K562 (cell line): ENCODE measurements around the gene CSRNP2. TPM values are rescaled to one million over a fixed set of nuclear protein-coding genes. Genes with fewer than 3 reads are reported as not detected.

Source experiments
- ATAC-seq: fragments of 200-7000 bp; cut with Tn5 transposase; 3 replicates; pipeline ENCODE4 v1.9.1; 2020; ENCODE audit warnings: moderate library complexity
- BruUV-seq: library from RNA; stranded (reverse); fragments of 400-500 nt; replicated peaks from 2 replicates; lab custom pipeline; 2021; lab: Mats Ljungman, UMichigan
- CTCF ChIA-PET: fragments of 300-600 bp; formaldehyde crosslinking; extraction: SDS; loops from one replicate; lab custom pipeline; 2021; ENCODE audit warnings: low intra/inter-chr PET ratio; lab: Yijun Ruan, JAX
- POLR2A ChIA-PET: fragments of 300-600, 350-650 bp; sonication (Branson Sonifier 250); formaldehyde crosslinking; extraction: SDS; loops from one replicate; lab custom pipeline; 2021; ENCODE audit warnings: antibody characterized with exemption, inconsistent platforms; lab: Yijun Ruan, JAX
- DNase-seq, 4 experiments: peaks; one replicate each; pipeline versions ENCODE4 v3.0.0 to v3.0.0-alpha.2; 2011 to 2018; ENCODE audit warnings: low spot score in 3 of 4, mixed read lengths in 3 of 4; ENCODE audit errors: extremely low read depth in 1 of 4
- FAIRE-seq: peaks from 2 replicates; lab custom pipeline; 2011; peaks lifted over from hg19 to GRCh38; lab: Jason Lieb, UNC
- H2AFZ ChIP-seq: 2 replicates; pipeline ENCODE4 v1.6.0; 2011; ENCODE audit warnings: low read depth, low read length, control low read depth, inconsistent platforms
- H3K27ac ChIP-seq: fragments of 200-600 bp; 3 replicates; pipeline ENCODE4 v1.8.0; 2011; ENCODE audit warnings: low read depth, mild to moderate bottlenecking, control low read depth, inconsistent platforms, low read length, moderate library complexity, mixed read lengths; ENCODE audit errors: extremely low read depth
- H3K27me3 ChIP-seq, 2 experiments: fragments of 300-600 bp in 1 of 2; 2 replicates in 1 of 2; 3 replicates in 1 of 2; pipeline versions ENCODE4 v1.6.0 to v1.8.0; 2011; ENCODE audit warnings: inconsistent platforms in 2 of 2, low read length in 2 of 2, mild to moderate bottlenecking in 1 of 2, mixed read lengths in 1 of 2, moderate library complexity in 1 of 2; ENCODE audit not compliant: control insufficient read depth in 2 of 2, insufficient read depth in 2 of 2
- H3K36me3 ChIP-seq: fragments of 300-600 bp; 3 replicates; pipeline ENCODE4 v1.8.0; 2011; ENCODE audit warnings: mild to moderate bottlenecking, low read length, inconsistent platforms; ENCODE audit not compliant: control insufficient read depth, insufficient read depth
- H3K4me1 ChIP-seq, 2 experiments: fragments of 200-600 bp in 1 of 2; replicated peaks in 1 of 2; 2 replicates in 1 of 2; 3 replicates in 1 of 2; pipeline versions ENCODE4 v1.5.1 to v1.8.0; 2011; ENCODE audit warnings: inconsistent platforms in 2 of 2, low read length in 2 of 2, mild to moderate bottlenecking in 1 of 2, mixed read lengths in 1 of 2, moderate library complexity in 1 of 2; ENCODE audit not compliant: control insufficient read depth in 2 of 2, insufficient read depth in 2 of 2
- H3K4me2 ChIP-seq: 2 replicates; pipeline ENCODE4 v1.6.1; 2011; ENCODE audit warnings: low read length, control low read depth, inconsistent platforms, mixed read lengths; ENCODE audit not compliant: insufficient read depth
- H3K4me3 ChIP-seq: fragments of 200-600 bp; sonication (generic), shearing (Covaris generic); 2 replicates; pipeline ENCODE4 v1.5.1; 2016; ENCODE audit warnings: control low read depth, inconsistent platforms
- H3K79me2 ChIP-seq: fragments of 200-600 bp; 3 replicates; pipeline ENCODE4 v1.8.0; 2011; ENCODE audit warnings: low read length, inconsistent platforms; ENCODE audit not compliant: control insufficient read depth, insufficient read depth
- H3K9ac ChIP-seq, 2 experiments: 2 replicates each; pipeline versions ENCODE4 v1.6.0 to v1.6.1; 2011; ENCODE audit warnings: low read depth in 2 of 2, low read length in 2 of 2, control low read depth in 1 of 2, inconsistent platforms in 1 of 2, mild to moderate bottlenecking in 1 of 2, mixed read lengths in 1 of 2; ENCODE audit not compliant: insufficient read depth in 1 of 2
- H3K9me1 ChIP-seq: one replicate; pipeline ENCODE4 v1.6.0; 2011; ENCODE audit warnings: inconsistent platforms, mild to moderate bottlenecking, low read length, moderate library complexity; ENCODE audit not compliant: control insufficient read depth, insufficient read depth
- H3K9me3 ChIP-seq: replicated peaks from 2 replicates; pipeline ENCODE4 v1.5.1; 2011; ENCODE audit warnings: low read depth, low read length, inconsistent platforms; ENCODE audit not compliant: control insufficient read depth, insufficient read depth
- H4K20me1 ChIP-seq: replicated peaks from 2 replicates; pipeline ENCODE4 v1.6.1; 2011; ENCODE audit warnings: low read length, inconsistent platforms, mixed read lengths; ENCODE audit not compliant: control insufficient read depth, insufficient read depth
- ARNT ChIP-seq, 2 experiments: fragments of 450-650 bp; IDR thresholded peaks; 2 replicates each; pipeline ENCODE4 v1.6.1; 2016; ENCODE audit warnings: mild to moderate bottlenecking in 1 of 2
- CAMTA2 ChIP-seq: fragments of 250-450 bp; sonication (Bioruptor Pico); conservative IDR thresholded peaks from 2 replicates; pipeline ENCODE4 v1.5.1; 2022
- DIDO1 ChIP-seq: fragments of 450-650 bp; IDR thresholded peaks from 2 replicates; pipeline ENCODE4 v1.6.1; 2016; ENCODE audit warnings: low read depth, missing biosample characterization, missing genetic modification characterization
- EP400 ChIP-seq: fragments of 450-650 bp; IDR thresholded peaks from 2 replicates; pipeline ENCODE4 v1.6.1; 2017; ENCODE audit warnings: antibody characterized with exemption, mild to moderate bottlenecking, moderate library complexity
- ETS2 ChIP-seq: IDR thresholded peaks from 2 replicates; pipeline ENCODE4 v1.6.1; 2016; ENCODE audit warnings: borderline replicate concordance, missing genetic modification characterization, mild to moderate bottlenecking, moderate library complexity, missing compliant biosample characterization; ENCODE audit not compliant: poor library complexity, severe bottlenecking
- IRF2 ChIP-seq: sonication (generic); formaldehyde crosslinking; IDR thresholded peaks from 2 replicates; pipeline ENCODE4 v1.8.1; 2022; ENCODE audit warnings: mild to moderate bottlenecking, missing genetic modification reagents
- KDM1A ChIP-seq, 2 experiments: fragments of 450-650 bp; IDR thresholded peaks; 2 replicates each; pipeline ENCODE4 v1.6.1; 2016; ENCODE audit warnings: mild to moderate bottlenecking in 2 of 2
- NBN ChIP-seq: fragments of 450-650 bp; IDR thresholded peaks from 2 replicates; pipeline ENCODE4 v1.6.1; 2016; ENCODE audit warnings: low read depth, mild to moderate bottlenecking
- NFIC ChIP-seq: fragments of 450-650 bp; IDR thresholded peaks from 2 replicates; pipeline ENCODE4 v1.6.1; 2017; ENCODE audit warnings: mild to moderate bottlenecking, inconsistent platforms
- RHOXF2B ChIP-seq: fragments of 250-450 bp; sonication (Bioruptor Pico); conservative IDR thresholded peaks from 2 replicates; pipeline ENCODE4 v1.5.1; 2021
- SMARCA5 ChIP-seq: fragments of 450-650 bp; IDR thresholded peaks from 2 replicates; pipeline ENCODE4 v1.6.1; 2016
- TEAD4 ChIP-seq, 2 experiments: sonication (generic) in 1 of 2; formaldehyde crosslinking in 1 of 2; IDR thresholded peaks; 2 replicates each; pipeline versions ENCODE4 v1.6.1 to v1.8.0; 2012 to 2022; ENCODE audit warnings: borderline replicate concordance in 1 of 2, inconsistent platforms in 1 of 2, low read length in 1 of 2, mild to moderate bottlenecking in 1 of 2, missing genetic modification reagents in 1 of 2
- XRCC3 ChIP-seq: fragments of 450-650 bp; IDR thresholded peaks from 2 replicates; pipeline ENCODE4 v1.6.1; 2017; ENCODE audit warnings: mild to moderate bottlenecking, moderate library complexity
- XRCC4 ChIP-seq: IDR thresholded peaks from one replicate; pipeline ENCODE4 v1.6.1; 2011; ENCODE audit not compliant: insufficient read depth, insufficient read length; ENCODE audit errors: extremely low read depth
- YBX1 ChIP-seq: fragments of 450-650 bp; IDR thresholded peaks from 2 replicates; pipeline ENCODE4 v1.7.1; 2016; ENCODE audit warnings: mild to moderate bottlenecking
- ZNF212 ChIP-seq: fragments of 450-650 bp; formaldehyde crosslinking; IDR thresholded peaks from 2 replicates; pipeline ENCODE4 v1.4.0; 2020; ENCODE audit warnings: mild to moderate bottlenecking
- ZNF583 ChIP-seq: fragments of 250-450 bp; sonication (Bioruptor Pico); IDR thresholded peaks from 2 replicates; pipeline ENCODE4 v1.4.0; 2020
- ZNF780A ChIP-seq: fragments of 250-450 bp; sonication (Bioruptor Pico); IDR thresholded peaks from 2 replicates; pipeline ENCODE4 v1.5.0; 2021; ENCODE audit warnings: mild to moderate bottlenecking
- ZNF830 ChIP-seq: fragments of 250-450 bp; sonication (Bioruptor Pico); IDR thresholded peaks from 2 replicates; pipeline ENCODE4 v1.5.0; 2021; ENCODE audit warnings: mild to moderate bottlenecking
- WGBS: fragments of 100-300 bp; shearing (Covaris generic); methylation state at CpG from one replicate; pipeline ENCODE4 v1.1.6; 2016; ENCODE audit warnings: low coverage, mixed read lengths; ENCODE audit not compliant: insufficient coverage; ENCODE audit errors: missing lambda C conversion rate; 5-methylcytosine and 5-hydroxymethylcytosine counted together
- in situ Hi-C: fragments of 300-500 bp; cut with MboI; formaldehyde crosslinking; loops from 4 replicates; pipeline ENCODE4 v1.15.0; 2018; ENCODE audit warnings: inconsistent platforms, mixed read lengths
- intact Hi-C: fragments of 100-400 bp; cut with micrococcal nuclease; formaldehyde crosslinking; loops from 2 replicates; pipeline ENCODE4 v1.14.2; 2022
- polyA plus RNA-seq, 8 experiments: library from polyadenylated mRNA; depleted of rRNA in 4 of 8; stranded (reverse) in 5 of 8; unstranded in 3 of 8; fragments of >200 nt; fragmentation: Nextera tagmentation in 2 of 8; fragmentation: Illumina TruSeq in 1 of 8; extraction: Ambion mirVana in 2 of 8; extraction: Trizol in 1 of 8; gene quantifications; 2 replicates each; pipeline versions ENCODE4 v1.2.1 to v1.2.3, GENCODE V29; 2011 to 2014; ENCODE audit warnings: inconsistent platforms in 1 of 8, missing spikeins in 1 of 8
- total RNA-seq, 7 experiments: library from RNA; depleted of rRNA in 6 of 7; stranded (reverse); fragments of >200 nt in 6 of 7; fragmentation: Illumina TruSeq in 2 of 7; extraction: Trizol in 2 of 7; gene quantifications; 2 replicates each; pipeline versions ENCODE4 v1.2.1 to v1.2.3, GENCODE V29; 2011 to 2021; ENCODE audit warnings: low replicate concordance in 1 of 7
- TF ChIP-seq, protein P1 (sequence below): fragments of 450-650 bp; IDR thresholded peaks from 2 replicates; pipeline ENCODE4 v1.6.1; 2016
- TF ChIP-seq, protein P2 (sequence below): IDR thresholded peaks from 3 replicates; pipeline ENCODE4 v1.6.1; 2011; ENCODE audit warnings: borderline replicate concordance, mild to moderate bottlenecking; ENCODE audit not compliant: insufficient read length, insufficient read depth

CSRNP2 gene
- total and polyA plus RNA-seq, 9 of the 15 experiments (the other 6 are each of a cell fraction or from before 2014, with no cell fraction given), result 1.6 to 13.9 (median 5.9) TPM

- no peak for TF ChIP-seq ZNF583 (CRISPR knock-in tag)
- TF ChIP-seq RHOXF2B (CRISPR knock-in tag), result no peak
- no peak for TF ChIP-seq YBX1
- peak in 1 of 2 experiments; percentile 59; a peak in 1 of 4 replicates for TF ChIP-seq KDM1A (IDR thresholded peaks at IDR 0.05)
- no peak for TF ChIP-seq ZNF780A (CRISPR knock-in tag)
- TF ChIP-seq EP400, result peak; percentile 54; the same call in 1 of the 2 replicates
- TF ChIP-seq XRCC4, result no peak
- TF ChIP-seq ZNF830 (CRISPR knock-in tag), result no peak
- 0 out of 2 replicates have a peak, but pooled peaks have one; percentile 40 for TF ChIP-seq SMARCA5
- TF ChIP-seq XRCC3, result no peak
Observed at GRCh38 chr12:51033457-51034089, 49.8 kb downstream of the CSRNP2 start (continued).

DNA sequence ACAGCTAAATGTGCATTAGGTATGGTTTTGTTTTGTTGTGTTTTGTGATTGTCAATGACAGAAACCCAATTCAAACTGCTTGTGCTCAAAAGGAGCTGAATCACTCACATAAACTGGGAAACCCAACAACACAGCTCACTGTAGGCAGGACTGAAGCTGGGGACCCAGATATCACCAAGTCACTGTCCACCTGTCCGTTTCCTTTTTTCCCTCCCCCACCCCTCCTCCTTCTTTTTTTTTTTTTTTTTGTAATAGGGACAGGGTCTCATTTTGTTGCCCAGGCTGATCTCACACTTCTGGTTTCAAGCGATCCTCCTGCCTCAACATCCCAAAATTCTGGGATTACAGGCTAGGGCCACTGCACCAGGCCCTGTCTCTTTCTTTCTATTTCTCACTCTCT lies 50.3 kb downstream of the CSRNP2 start:
- Histone ChIP-seq H3K27ac (peak overlapping the region; percentile 66), H3K27me3 (no peaks in the 10 kb centered on the region), H4K20me1 (no peaks in the 10 kb centered on the region), H3K4me1 (peaks cover 9 to 16% of the 10 kb centered on the region in 2 experiments; a peak in 3 of 5 replicates), H3K4me2 (peak overlapping the region; percentile 48), H3K9me3 (no peaks in the 10 kb centered on the region), H3K36me3 (no peaks in the 10 kb centered on the region), H3K79me2 (no peaks in the 10 kb centered on the region), H3K4me3 (no peak overlapping the region), H3K9me1 (no peaks in the 10 kb centered on the region), H2AFZ (peak overlapping the region; percentile 83), H3K9ac (peak overlapping the region in 1 of 2 experiments; percentile 31; a peak in 3 of 4 replicates)
- intact Hi-C loops (no loop called here), in situ Hi-C loops (no loop called here)
- ChIA-PET POLR2A (interaction anchor here (0.5 to 1.5 kb wide), 6 partner anchors 8 to 322 kb away, joined by 3 to 5 read pairs (median 3); partner anchors contain the start of gene CSRNP2), CTCF (interaction anchor here (0.6 kb wide), 1 partner anchor 161 kb away, joined by 3 read pairs; no protein-coding TSS in a partner anchor)
- peak; percentile 81 for ATAC-seq
- no TSS peak for BruUV-seq
- peak in 2 of 4 experiments; percentile 68 to 78 for DNase-seq
- 60% methylated on average over 1 of the region's 2 CpGs for WGBS
- peak; percentile 86 for FAIRE-seq
- TF ChIP-seq, protein P1, sequence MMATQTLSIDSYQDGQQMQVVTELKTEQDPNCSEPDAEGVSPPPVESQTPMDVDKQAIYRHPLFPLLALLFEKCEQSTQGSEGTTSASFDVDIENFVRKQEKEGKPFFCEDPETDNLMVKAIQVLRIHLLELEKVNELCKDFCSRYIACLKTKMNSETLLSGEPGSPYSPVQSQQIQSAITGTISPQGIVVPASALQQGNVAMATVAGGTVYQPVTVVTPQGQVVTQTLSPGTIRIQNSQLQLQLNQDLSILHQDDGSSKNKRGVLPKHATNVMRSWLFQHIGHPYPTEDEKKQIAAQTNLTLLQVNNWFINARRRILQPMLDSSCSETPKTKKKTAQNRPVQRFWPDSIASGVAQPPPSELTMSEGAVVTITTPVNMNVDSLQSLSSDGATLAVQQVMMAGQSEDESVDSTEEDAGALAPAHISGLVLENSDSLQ, result peak; percentile 55
- no peak for TF ChIP-seq ETS2
- TF ChIP-seq TEAD4 (IDR thresholded peaks at IDR 0.05; ENCODE audit: low read length), result no peak
- TF ChIP-seq TEAD4 (CRISPR knock-in tag; IDR thresholded peaks at IDR 0.05; ENCODE audit: borderline replicate concordance), result no peak
- TF ChIP-seq NFIC, result no peak
- TF ChIP-seq, protein P2, sequence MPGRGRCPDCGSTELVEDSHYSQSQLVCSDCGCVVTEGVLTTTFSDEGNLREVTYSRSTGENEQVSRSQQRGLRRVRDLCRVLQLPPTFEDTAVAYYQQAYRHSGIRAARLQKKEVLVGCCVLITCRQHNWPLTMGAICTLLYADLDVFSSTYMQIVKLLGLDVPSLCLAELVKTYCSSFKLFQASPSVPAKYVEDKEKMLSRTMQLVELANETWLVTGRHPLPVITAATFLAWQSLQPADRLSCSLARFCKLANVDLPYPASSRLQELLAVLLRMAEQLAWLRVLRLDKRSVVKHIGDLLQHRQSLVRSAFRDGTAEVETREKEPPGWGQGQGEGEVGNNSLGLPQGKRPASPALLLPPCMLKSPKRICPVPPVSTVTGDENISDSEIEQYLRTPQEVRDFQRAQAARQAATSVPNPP, result no peak
- peak in 1 of 2 experiments; percentile 53; a peak in 1 of 4 replicates for TF ChIP-seq ARNT (IDR thresholded peaks at IDR 0.05)
- TF ChIP-seq ZNF212, result no peak
- no peak for TF ChIP-seq IRF2 (CRISPR knock-in tag)
- TF ChIP-seq DIDO1, result no peak
- TF ChIP-seq CAMTA2 (CRISPR knock-in tag), result no peak
- TF ChIP-seq NBN, result peak; percentile 44; the same call in 1 of the 2 replicates
